Endothelial cell of umbilical vein (primary cell): Measurements from ENCODE around the gene CHMP4B. TPM values are rescaled to one million over a fixed set of nuclear protein-coding genes. Genes with fewer than 3 reads are reported as not detected.

ENCODE experiments used
- BruUV-seq: library from RNA; stranded (reverse); fragments of 400-500 nt; replicated peaks from 2 replicates; lab custom pipeline; 2021; lab: Mats Ljungman, UMichigan
- CTCF ChIA-PET: fragments of 300-600, 350-600 bp; sonication (Branson Sonifier 250); formaldehyde crosslinking; loops from one replicate; lab custom pipeline; 2021; ENCODE audit warnings: antibody characterized with exemption, inconsistent platforms; lab: Charles Lee
- POLR2A ChIA-PET: fragments of 300-600, 350-600 bp; sonication (Branson Sonifier 250); formaldehyde crosslinking; loops from one replicate; lab custom pipeline; 2021; ENCODE audit warnings: antibody characterized with exemption, inconsistent platforms; lab: Charles Lee
- DNase-seq: peaks from one replicate; pipeline ENCODE4 v3.0.0-alpha.2; 2011; ENCODE audit warnings: low read depth, low spot score
- FAIRE-seq: peaks from 2 replicates; lab custom pipeline; 2011; peaks lifted over from hg19 to GRCh38; lab: Jason Lieb, UNC
- H2AFZ ChIP-seq: 2 replicates; pipeline ENCODE4 v1.6.0; 2012; ENCODE audit warnings: low read depth, low read length, control low read depth, inconsistent platforms
- H3K27ac ChIP-seq: 2 replicates; pipeline ENCODE4 v1.5.1; 2011; ENCODE audit warnings: low read depth, mild to moderate bottlenecking, control low read depth, low read length, moderate library complexity; ENCODE audit not compliant: insufficient read depth
- H3K27me3 ChIP-seq, 2 experiments: 2 replicates each; pipeline versions ENCODE4 v1.6.0 to v1.6.1; 2011; ENCODE audit warnings: low read length in 2 of 2, mixed read lengths in 1 of 2; ENCODE audit not compliant: control insufficient read depth in 2 of 2, insufficient read depth in 2 of 2
- H3K36me3 ChIP-seq, 2 experiments: 2 replicates in 1 of 2; 3 replicates in 1 of 2; pipeline ENCODE4 v1.5.1; 2011; ENCODE audit warnings: low read length in 2 of 2, mild to moderate bottlenecking in 1 of 2, moderate library complexity in 1 of 2; ENCODE audit not compliant: control insufficient read depth in 2 of 2, insufficient read depth in 2 of 2; ENCODE audit errors: extremely low read depth in 1 of 2
- H3K4me1 ChIP-seq: 3 replicates; pipeline ENCODE4 v1.5.1; 2011; ENCODE audit warnings: mild to moderate bottlenecking, low read length; ENCODE audit not compliant: control insufficient read depth, insufficient read depth; ENCODE audit errors: extremely low read depth
- H3K4me2 ChIP-seq: 2 replicates; pipeline ENCODE4 v1.6.1; 2011; ENCODE audit warnings: low read length, control low read depth, mixed read lengths; ENCODE audit not compliant: insufficient read depth
- H3K4me3 ChIP-seq, 3 experiments: fragments of 200-600 bp in 1 of 3; sonication (generic), shearing (Covaris generic) in 1 of 3; replicated peaks in 1 of 3; 2 replicates each; pipeline ENCODE4 v1.5.1; 2011 to 2016; ENCODE audit warnings: control low read depth in 3 of 3, low read length in 3 of 3, mild to moderate bottlenecking in 2 of 3, inconsistent platforms in 1 of 3, low read depth in 1 of 3, moderate library complexity in 1 of 3; ENCODE audit not compliant: insufficient read depth in 1 of 3
- H3K79me2 ChIP-seq: 2 replicates; pipeline ENCODE4 v1.6.0; 2012; ENCODE audit warnings: low read length, inconsistent platforms; ENCODE audit not compliant: control insufficient read depth, insufficient read depth
- H3K9ac ChIP-seq: replicated peaks from 2 replicates; pipeline ENCODE3; 2011; ENCODE audit warnings: low read length, control low read depth; ENCODE audit not compliant: insufficient read depth; ENCODE audit errors: extremely low read depth
- H3K9me1 ChIP-seq: replicated peaks from 3 replicates; pipeline ENCODE4 v1.6.0; 2011; ENCODE audit warnings: mild to moderate bottlenecking, low read length; ENCODE audit not compliant: control insufficient read depth, insufficient read depth; ENCODE audit errors: extremely low read depth
- H3K9me3 ChIP-seq: replicated peaks from 2 replicates; pipeline ENCODE4 v1.5.1; 2012; ENCODE audit warnings: low read length, inconsistent platforms; ENCODE audit not compliant: control insufficient read depth, insufficient read depth
- H4K20me1 ChIP-seq: replicated peaks from 2 replicates; pipeline ENCODE3; 2011; ENCODE audit warnings: mild to moderate bottlenecking, low read length; ENCODE audit not compliant: control insufficient read depth, insufficient read depth; ENCODE audit errors: extremely low read depth
- EZH2 ChIP-seq: IDR thresholded peaks from 2 replicates; pipeline ENCODE4 v1.6.1; 2012; ENCODE audit warnings: borderline replicate concordance, low read depth, mild to moderate bottlenecking, moderate library complexity, low read length, inconsistent platforms; ENCODE audit not compliant: severe bottlenecking
- FOS ChIP-seq: IDR thresholded peaks from 2 replicates; pipeline ENCODE4 v1.6.1; 2011; ENCODE audit warnings: mild to moderate bottlenecking, low read length, moderate library complexity, borderline replicate concordance; ENCODE audit not compliant: insufficient read depth
- GATA2 ChIP-seq: IDR thresholded peaks from 2 replicates; pipeline ENCODE4 v1.7.0; 2011; ENCODE audit warnings: low read depth, mild to moderate bottlenecking, moderate library complexity, mixed read lengths, low read length; ENCODE audit not compliant: insufficient read length, insufficient read depth
- JUN ChIP-seq: IDR thresholded peaks from 2 replicates; pipeline ENCODE4 v1.6.1; 2011; ENCODE audit warnings: borderline replicate concordance, low read depth; ENCODE audit not compliant: insufficient read length, insufficient read depth
- MYC ChIP-seq: IDR thresholded peaks from one replicate; pipeline ENCODE4 v1.6.1; 2011; ENCODE audit warnings: mild to moderate bottlenecking, low read depth, low read length
- POLR2A ChIP-seq: IDR thresholded peaks from 2 replicates; pipeline ENCODE4 v1.6.1; 2012; ENCODE audit warnings: low read depth, mild to moderate bottlenecking, control low read depth, low read length
- POLR2AphosphoS5 ChIP-seq: IDR thresholded peaks from 2 replicates; pipeline ENCODE4 v1.6.1; 2012; ENCODE audit warnings: low read depth, mild to moderate bottlenecking, control low read depth, low read length, moderate library complexity; ENCODE audit not compliant: insufficient read depth
- dilution Hi-C: fragments of 300-500 bp; cut with MboI; formaldehyde crosslinking; loops from one replicate; pipeline ENCODE4 v1.15.0; 2019; ENCODE audit warnings: low sequenced_read_pairs; ENCODE audit not compliant: extremely low pct_ligation_motif_present
- intact Hi-C: fragments of 100-400 bp; cut with micrococcal nuclease; formaldehyde crosslinking; loops from one replicate; pipeline ENCODE4 v1.10.0; 2022
- polyA plus RNA-seq, 4 experiments: library from polyadenylated mRNA; depleted of rRNA in 3 of 4; stranded (reverse) in 3 of 4; unstranded in 1 of 4; fragments of >200 nt; gene quantifications; 2 replicates each; pipeline versions ENCODE4 v1.2.1 to v1.2.3, GENCODE V29; 2011 to 2012; ENCODE audit warnings: missing spikeins in 1 of 4
- total RNA-seq: library from RNA; stranded (reverse); gene quantifications from 2 replicates; pipeline ENCODE4 v1.2.3, GENCODE V29; 2021
- TF ChIP-seq, protein P1 (sequence below): IDR thresholded peaks from 2 replicates; pipeline ENCODE4 v1.6.1; 2011; ENCODE audit not compliant: insufficient read depth, insufficient read length
- TF ChIP-seq, protein P2 (sequence below), 2 donors: IDR thresholded peaks; 1 replicate in 1 of 2; 2 replicates in 1 of 2; pipeline ENCODE4 v1.5.1; 2011; ENCODE audit warnings: low read length in 2 of 2, mild to moderate bottlenecking in 2 of 2, moderate library complexity in 2 of 2, control low read depth in 1 of 2, inconsistent platforms in 1 of 2, low read depth in 1 of 2; ENCODE audit not compliant: insufficient read depth in 1 of 2; ENCODE audit errors: extremely low read depth in 1 of 2

CHMP4B gene
- total and polyA plus RNA-seq, 2 donors (not counting 3 experiments of a cell fraction or from before 2014, with no cell fraction given): 64.7 to 112 TPM

DNA sequence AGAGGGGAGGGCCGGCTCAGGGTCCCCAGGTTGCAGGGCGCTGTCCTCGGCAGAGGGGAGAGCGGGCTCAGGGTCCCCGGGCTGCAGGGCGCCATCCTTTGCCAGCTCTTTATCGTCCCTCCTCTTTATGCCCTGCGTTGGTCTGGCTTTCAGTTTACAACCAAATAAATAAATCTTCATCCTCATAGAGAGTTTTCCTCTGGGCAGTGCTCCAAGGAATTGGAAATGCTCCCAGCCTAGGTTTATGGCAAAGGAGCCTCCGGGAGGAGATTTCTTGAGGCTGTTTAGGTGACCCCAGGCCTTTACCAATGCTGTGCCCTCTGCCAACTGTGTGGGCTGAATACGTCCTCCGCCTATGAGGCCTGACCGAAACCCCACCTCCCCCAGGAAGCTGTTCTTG lies 60.2 kb downstream of the CHMP4B start:
- intact Hi-C loops: no loop called here
- TF ChIP-seq GATA2: no peak
- TF ChIP-seq, protein P1, sequence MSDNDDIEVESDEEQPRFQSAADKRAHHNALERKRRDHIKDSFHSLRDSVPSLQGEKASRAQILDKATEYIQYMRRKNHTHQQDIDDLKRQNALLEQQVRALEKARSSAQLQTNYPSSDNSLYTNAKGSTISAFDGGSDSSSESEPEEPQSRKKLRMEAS: no peak
- TF ChIP-seq MYC: no peak
- no peak for TF ChIP-seq EZH2
- no peak for TF ChIP-seq FOS
- TF ChIP-seq POLR2A: no peak
- TF ChIP-seq, protein P2, sequence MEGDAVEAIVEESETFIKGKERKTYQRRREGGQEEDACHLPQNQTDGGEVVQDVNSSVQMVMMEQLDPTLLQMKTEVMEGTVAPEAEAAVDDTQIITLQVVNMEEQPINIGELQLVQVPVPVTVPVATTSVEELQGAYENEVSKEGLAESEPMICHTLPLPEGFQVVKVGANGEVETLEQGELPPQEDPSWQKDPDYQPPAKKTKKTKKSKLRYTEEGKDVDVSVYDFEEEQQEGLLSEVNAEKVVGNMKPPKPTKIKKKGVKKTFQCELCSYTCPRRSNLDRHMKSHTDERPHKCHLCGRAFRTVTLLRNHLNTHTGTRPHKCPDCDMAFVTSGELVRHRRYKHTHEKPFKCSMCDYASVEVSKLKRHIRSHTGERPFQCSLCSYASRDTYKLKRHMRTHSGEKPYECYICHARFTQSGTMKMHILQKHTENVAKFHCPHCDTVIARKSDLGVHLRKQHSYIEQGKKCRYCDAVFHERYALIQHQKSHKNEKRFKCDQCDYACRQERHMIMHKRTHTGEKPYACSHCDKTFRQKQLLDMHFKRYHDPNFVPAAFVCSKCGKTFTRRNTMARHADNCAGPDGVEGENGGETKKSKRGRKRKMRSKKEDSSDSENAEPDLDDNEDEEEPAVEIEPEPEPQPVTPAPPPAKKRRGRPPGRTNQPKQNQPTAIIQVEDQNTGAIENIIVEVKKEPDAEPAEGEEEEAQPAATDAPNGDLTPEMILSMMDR (IDR thresholded peaks at IDR 0.05; ENCODE audit: extremely low read depth in 1 of 2, insufficient read depth in 1 of 2, low read depth in 1 of 2, low read length in 2 of 2): no peak
- no peak for TF ChIP-seq JUN
- TF ChIP-seq POLR2AphosphoS5: no peak
- H3K9me1 ChIP-seq: no peaks in the 10 kb centered on the region
- no peak overlapping the region for H3K27ac ChIP-seq
- H3K9me3 ChIP-seq: no peaks in the 10 kb centered on the region
- CTCF ChIA-PET: interaction anchor here (1.7 kb wide), 1 partner anchor 196 kb away, joined by 3 read pairs; no protein-coding TSS in a partner anchor
- no peak overlapping the region for H2AFZ ChIP-seq
- H3K4me2 ChIP-seq: no peak overlapping the region
- no peak overlapping the region for H3K4me3 ChIP-seq
- no peak for FAIRE-seq
- DNase-seq: no peak
- no peaks in the 10 kb centered on the region for H3K36me3 ChIP-seq
- no TSS peak for BruUV-seq
- H4K20me1 ChIP-seq: no peaks in the 10 kb centered on the region
- no peaks in the 10 kb centered on the region for H3K79me2 ChIP-seq
- H3K27me3 ChIP-seq: peaks cover 2 to 9% of the 10 kb centered on the region in 2 experiments
- POLR2A ChIA-PET: no interaction called here
- no peak overlapping the region for H3K9ac ChIP-seq
- dilution Hi-C loops: no loop called here
- H3K4me1 ChIP-seq: no peaks in the 10 kb centered on the region
